GM19438 (cell line): Measurements from ENCODE around the gene ABCB6.
"Not testable (repeated sequence)": the region's sequence is repeated elsewhere in the genome, so short reads cannot be mapped to it uniquely, and the experiment has no call there.

Experiments
- ATAC-seq: cut with Tn5 transposase; IDR thresholded peaks from one replicate; pipeline ENCODE4 v1.9.1; 2021; ENCODE audit warnings: low read depth; ENCODE audit not compliant: unreplicated experiment

Gene ABCB6

GRCh38 chr2:219214786-219215185 is 4.0 kb downstream of the ABCB6 start:
- no peak for ATAC-seq

- ATAC-seq, result no peak
Measured at GRCh38 chr2:219214141-219214540, 4.6 kb downstream of the ABCB6 start.

- ATAC-seq, result no peak
Measured at GRCh38 chr2:219213486-219214071, 5.2 kb downstream of the ABCB6 start.

- no peak for ATAC-seq
Measured at GRCh38 chr2:219213026-219213415, 5.7 kb downstream of the ABCB6 start.

- ATAC-seq, result no peak
Measured at GRCh38 chr2:219210886-219211362, 7.8 kb downstream of the ABCB6 start.

- ATAC-seq, result no peak
Measured at GRCh38 chr2:219210196-219210885, 8.4 kb downstream of the ABCB6 start.

- no peak for ATAC-seq
Measured at GRCh38 chr2:219209236-219210195, 9.2 kb downstream of the ABCB6 start.

- no peak for ATAC-seq
Measured at GRCh38 chr2:219207884-219208740, 10.6 kb downstream of the ABCB6 start.

GRCh38 chr2:219207134-219207883 is 11.4 kb downstream of the ABCB6 start:
- no peak for ATAC-seq

- peak; percentile 94 for ATAC-seq
Measured at GRCh38 chr2:219206328-219207133, 12.2 kb downstream of the ABCB6 start, which contains the start of gene ZFAND2B. TSS of gene ZFAND2B (plus strand) at chr2:219206782. CDS start at chr2:219206988, 206 bp downstream.

- ATAC-seq, result no peak
Measured at GRCh38 chr2:219205981-219206327, 12.8 kb downstream of the ABCB6 start.

- no peak for ATAC-seq
Measured at GRCh38 chr2:219205165-219205538, 13.6 kb downstream of the ABCB6 start.

GRCh38 chr2:219204425-219205164 is 14.2 kb downstream of the ABCB6 start:
- ATAC-seq, result no peak

GRCh38 chr2:219201331-219201730 is 17.4 kb downstream of the ABCB6 start:
- ATAC-seq, result not testable (repeated sequence)

- ATAC-seq, result not testable (repeated sequence)
Measured at GRCh38 chr2:219200502-219201326, 18.0 kb downstream of the ABCB6 start.

- ATAC-seq, result no peak
Measured at GRCh38 chr2:219199470-219200211, 19.1 kb downstream of the ABCB6 start.

- ATAC-seq, result no peak
Measured at GRCh38 chr2:219198974-219199373, 19.8 kb downstream of the ABCB6 start.
